SK-N-MC (cell line): ENCODE results near the gene KRT73.

ENCODE experiments used
- EZH2 ChIP-seq: fragments of 200-600 bp; sonication (generic); IDR thresholded peaks from one replicate; pipeline ENCODE4 v1.6.1; 2017; ENCODE audit warnings: antibody characterized with exemption
- FOXP2 ChIP-seq: optimal IDR thresholded peaks from 2 replicates; pipeline ENCODE3; 2011; ENCODE audit warnings: mild to moderate bottlenecking, moderate library complexity; ENCODE audit not compliant: insufficient read depth; ENCODE audit errors: extremely low read length, control extremely low read depth
- POLR2AphosphoS5 ChIP-seq: IDR thresholded peaks from 2 replicates; pipeline ENCODE4 v1.6.1; 2012; ENCODE audit warnings: mild to moderate bottlenecking, low read depth, low read length, borderline replicate concordance

DNA sequence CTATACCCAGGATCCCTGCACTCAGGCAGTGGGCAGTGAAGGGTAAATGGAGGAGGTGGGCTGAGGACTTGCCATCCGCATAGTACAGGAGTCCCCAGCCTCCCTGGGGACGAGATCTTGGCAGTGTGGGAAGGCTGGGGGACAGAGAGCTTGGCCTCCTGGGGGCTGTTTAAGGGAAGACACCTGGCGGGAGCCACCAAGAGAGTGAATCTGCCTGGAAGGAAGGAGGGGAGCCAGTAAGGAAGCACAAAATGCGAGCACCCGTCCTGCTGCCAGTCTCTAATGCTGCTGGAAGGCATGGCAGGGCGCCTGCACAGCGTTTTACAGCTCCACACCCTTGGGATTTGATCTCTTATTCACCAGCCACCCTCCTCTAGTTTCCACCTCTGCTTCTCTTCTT is 41.0 kb upstream of the KRT73 start:
- TF ChIP-seq POLR2AphosphoS5 (no peak), EZH2 (no peak), FOXP2 (no peak)
